ENCODE data around the gene UTP25. TPM values are rescaled to one million over a fixed set of nuclear protein-coding genes. Genes with fewer than 3 reads are reported as not detected.

Gene UTP25
- polyA plus RNA-seq, 1 donor from 2014 or later = 6.1 TPM

GRCh38 chr1:209871430-209871829 lies 43.7 kb downstream of the UTP25 start:
- Histone ChIP-seq H2AFZ (ENCODE audit: low read depth, low read length) (no peak overlapping the region), H3K27ac (ENCODE audit: low read length) (no peak overlapping the region), H3K27me3 (ENCODE audit: insufficient read depth, low read depth, low read length) (no peaks in the 10 kb centered on the region), H3K36me3 (ENCODE audit: insufficient read depth, low read length) (no peaks in the 10 kb centered on the region), H3K79me2 (replicated peaks; ENCODE audit: insufficient read depth, low read length) (no peaks in the 10 kb centered on the region), H3K4me2 (ENCODE audit: low read length) (no peak overlapping the region), H3K9ac (ENCODE audit: low read length) (no peak overlapping the region), H4K20me1 (ENCODE audit: insufficient read depth) (no peaks in the 10 kb centered on the region), H3K4me3 (ENCODE audit: low read length) (no peak overlapping the region), H3K9me3 (ENCODE audit: low read length) (no peaks in the 10 kb centered on the region), H3K9me2 (ENCODE audit: insufficient read depth, low read length) (no peaks in the 10 kb centered on the region), H3F3A (ENCODE audit: insufficient read depth, low read length, poor library complexity, severe bottlenecking) (peaks cover 4% of the 10 kb centered on the region)
- TF ChIP-seq EZH2 (IDR thresholded peaks at IDR 0.05; ENCODE audit: borderline replicate concordance, insufficient read depth, low read length, poor library complexity, severe bottlenecking) (no peak), SMC3 (conservative IDR thresholded peaks at IDR 0.05; ENCODE audit: poor library complexity) (no peak), TAF1 (IDR thresholded peaks at IDR 0.05; ENCODE audit: low read depth) (no peak), CTCF (IDR thresholded peaks at IDR 0.05; ENCODE audit: poor library complexity, severe bottlenecking) (no peak), REST (IDR thresholded peaks at IDR 0.05; ENCODE audit: borderline replicate concordance) (no peak), RAD21 (conservative IDR thresholded peaks at IDR 0.05) (no peak), POLR2AphosphoS5 (IDR thresholded peaks at IDR 0.05) (no peak), MXI1 (conservative IDR thresholded peaks at IDR 0.05; ENCODE audit: poor library complexity, severe bottlenecking) (no peak), EP300 (conservative IDR thresholded peaks at IDR 0.05; ENCODE audit: poor library complexity, severe bottlenecking) (no peak)

- H3K4me3 ChIP-seq (ENCODE audit: low read length) = no peak overlapping the region
- H3K9me2 ChIP-seq (ENCODE audit: insufficient read depth, low read length) = no peaks in the 10 kb centered on the region
- H3K27me3 ChIP-seq (ENCODE audit: insufficient read depth, low read depth, low read length) = no peaks in the 10 kb centered on the region
- H3F3A ChIP-seq (ENCODE audit: insufficient read depth, low read length, poor library complexity, severe bottlenecking) = peaks cover 5% of the 10 kb centered on the region
- no peak overlapping the region for H3K9ac ChIP-seq (ENCODE audit: low read length)
- no peaks in the 10 kb centered on the region for H3K79me2 ChIP-seq (replicated peaks; ENCODE audit: insufficient read depth, low read length)
- no peaks in the 10 kb centered on the region for H3K9me3 ChIP-seq (ENCODE audit: low read length)
- no peaks in the 10 kb centered on the region for H3K36me3 ChIP-seq (ENCODE audit: insufficient read depth, low read length)
- TF ChIP-seq MXI1 (conservative IDR thresholded peaks at IDR 0.05; ENCODE audit: poor library complexity, severe bottlenecking) (no peak), EP300 (conservative IDR thresholded peaks at IDR 0.05; ENCODE audit: poor library complexity, severe bottlenecking) (no peak), RAD21 (conservative IDR thresholded peaks at IDR 0.05) (no peak), TAF1 (IDR thresholded peaks at IDR 0.05; ENCODE audit: low read depth) (no peak), CTCF (IDR thresholded peaks at IDR 0.05; ENCODE audit: poor library complexity, severe bottlenecking) (no peak), REST (IDR thresholded peaks at IDR 0.05; ENCODE audit: borderline replicate concordance) (no peak), POLR2AphosphoS5 (IDR thresholded peaks at IDR 0.05) (no peak), EZH2 (IDR thresholded peaks at IDR 0.05; ENCODE audit: borderline replicate concordance, insufficient read depth, low read length, poor library complexity, severe bottlenecking) (no peak)
- H3K4me2 ChIP-seq (ENCODE audit: low read length) = no peak overlapping the region
- no peaks in the 10 kb centered on the region for H4K20me1 ChIP-seq (ENCODE audit: insufficient read depth)
- no peak overlapping the region for H3K27ac ChIP-seq (ENCODE audit: low read length)
- H2AFZ ChIP-seq (ENCODE audit: low read depth, low read length) = no peak overlapping the region
Measured at GRCh38 chr1:209873067-209873799, 45.5 kb downstream of the UTP25 start.
